HepG2 (cell line): ENCODE measurements around the gene NAT9. TPM values are rescaled to one million over a fixed set of nuclear protein-coding genes. Genes with fewer than 3 reads are reported as not detected.
A peak's percentile ranks its signal among the peaks of the same experiment; 100 is the strongest.

Experiments used
- ATF6 ChIP-seq: sonication (generic); formaldehyde crosslinking; conservative IDR thresholded peaks from 2 replicates; pipeline ENCODE4 v1.4.0; 2020; ENCODE audit warnings: missing genetic modification reagents
- CAMTA2 ChIP-seq: sonication (generic); formaldehyde crosslinking; IDR thresholded peaks from 2 replicates; pipeline ENCODE4 v1.4.0; 2020; ENCODE audit warnings: mild to moderate bottlenecking, missing genetic modification reagents, borderline replicate concordance
- CC2D1A ChIP-seq: sonication (generic); formaldehyde crosslinking; IDR thresholded peaks from 2 replicates; pipeline ENCODE4 v1.8.1; 2023; ENCODE audit warnings: mild to moderate bottlenecking, missing genetic modification reagents
- ETV5 ChIP-seq: IDR thresholded peaks from 2 replicates; pipeline ENCODE4 v1.6.1; 2018; ENCODE audit warnings: missing biosample characterization, missing genetic modification reagents, inconsistent platforms, borderline replicate concordance
- GLI4 ChIP-seq: sonication (generic); formaldehyde crosslinking; IDR thresholded peaks from 2 replicates; pipeline ENCODE4 v1.5.1; 2020; ENCODE audit warnings: missing genetic modification reagents, mild to moderate bottlenecking, moderate library complexity, borderline replicate concordance
- IRF9 ChIP-seq: sonication (generic); formaldehyde crosslinking; IDR thresholded peaks from 2 replicates; pipeline ENCODE4 v1.8.0; 2022; ENCODE audit warnings: missing genetic modification reagents, mild to moderate bottlenecking, borderline replicate concordance
- KDM1A ChIP-seq: IDR thresholded peaks from 2 replicates; pipeline ENCODE4 v1.6.1; 2016; ENCODE audit warnings: missing compliant biosample characterization
- KLF11 ChIP-seq: IDR thresholded peaks from 2 replicates; pipeline ENCODE4 v1.6.1; 2016; ENCODE audit warnings: missing compliant biosample characterization
- MED1 ChIP-seq: sonication (generic); formaldehyde crosslinking; IDR thresholded peaks from 2 replicates; pipeline ENCODE4 v1.4.0; 2020; ENCODE audit warnings: missing genetic modification reagents
- NPAS2 ChIP-seq: sonication (generic); formaldehyde crosslinking; IDR thresholded peaks from 2 replicates; pipeline ENCODE4 v1.8.0; 2022; ENCODE audit warnings: mild to moderate bottlenecking, missing genetic modification reagents, borderline replicate concordance
- RBFOX2 ChIP-seq: fragments of 200-400 bp; formaldehyde crosslinking; IDR thresholded peaks from 2 replicates; pipeline ENCODE4 v1.6.1; 2017; ENCODE audit warnings: low read depth, mild to moderate bottlenecking, low read length
- RBM22 ChIP-seq: fragments of 200-400 bp; formaldehyde crosslinking; optimal IDR thresholded peaks from 2 replicates; pipeline ENCODE3; 2017; ENCODE audit warnings: mild to moderate bottlenecking, low read length, moderate library complexity
- SAFB2 ChIP-seq: sonication (generic); formaldehyde crosslinking; IDR thresholded peaks from 2 replicates; pipeline ENCODE4 v1.5.1; 2020; ENCODE audit warnings: missing genetic modification reagents, low read depth, mild to moderate bottlenecking, borderline replicate concordance
- SOX5 ChIP-seq: IDR thresholded peaks from 2 replicates; pipeline ENCODE4 v1.6.1; 2016; ENCODE audit warnings: borderline replicate concordance
- SOX6 ChIP-seq, 2 experiments: fragments of 450-650 bp in 1 of 2; sonication (generic) in 1 of 2; formaldehyde crosslinking in 1 of 2; IDR thresholded peaks; 2 replicates each; pipeline versions ENCODE4 v1.4.0 to v1.6.1; 2017 to 2020; ENCODE audit warnings: antibody characterized with exemption in 1 of 2, mild to moderate bottlenecking in 1 of 2, missing genetic modification reagents in 1 of 2
- TARDBP ChIP-seq: sonication (generic); formaldehyde crosslinking; IDR thresholded peaks from 2 replicates; pipeline ENCODE4 v1.8.0; 2022; ENCODE audit warnings: mild to moderate bottlenecking, missing genetic modification reagents
- TCF7 ChIP-seq: sonication (generic); IDR thresholded peaks from 2 replicates; pipeline ENCODE4 v1.6.1; 2016; ENCODE audit warnings: antibody characterized with exemption, low read depth
- ZNF253 ChIP-seq: sonication (generic); formaldehyde crosslinking; IDR thresholded peaks from 2 replicates; pipeline ENCODE4 v1.8.0; 2022; ENCODE audit warnings: mild to moderate bottlenecking, missing genetic modification reagents, borderline replicate concordance
- ZNF260 ChIP-seq: sonication (generic); formaldehyde crosslinking; IDR thresholded peaks from 2 replicates; pipeline ENCODE4 v1.4.0; 2020; ENCODE audit warnings: missing genetic modification reagents, low read depth, mild to moderate bottlenecking, borderline replicate concordance
- ZNF577 ChIP-seq: sonication (generic); formaldehyde crosslinking; IDR thresholded peaks from 2 replicates; pipeline ENCODE4 v1.4.0; 2020; ENCODE audit warnings: mild to moderate bottlenecking, low read depth, missing genetic modification reagents, borderline replicate concordance
- ZNF710 ChIP-seq: sonication (generic); formaldehyde crosslinking; IDR thresholded peaks from 2 replicates; pipeline ENCODE4 v1.5.0; 2020; ENCODE audit warnings: mild to moderate bottlenecking, missing genetic modification reagents, borderline replicate concordance
- polyA plus RNA-seq, 8 experiments: library from polyadenylated mRNA; depleted of rRNA in 3 of 8; stranded (reverse) in 7 of 8; unstranded in 1 of 8; fragments of >200 nt; fragmentation: Illumina TruSeq in 4 of 8; extraction: Trizol in 4 of 8; gene quantifications; 2 replicates each; pipeline versions ENCODE4 v1.2.1 to v1.2.3, GENCODE V29; 2011 to 2016; ENCODE audit warnings: low read depth in 4 of 8, missing spikeins in 1 of 8, mixed read lengths in 1 of 8; ENCODE audit not compliant: insufficient read depth in 1 of 8
- total RNA-seq, 5 experiments: library from RNA; depleted of rRNA; stranded (reverse); fragments of >200 nt; fragmentation: Illumina TruSeq; extraction: Trizol; gene quantifications; 2 replicates each; pipeline ENCODE4 v1.2.3, GENCODE V29; 2016; ENCODE audit warnings: low read depth in 1 of 5
- TF ChIP-seq, protein P1 (sequence below): sonication (generic); formaldehyde crosslinking; IDR thresholded peaks from 2 replicates; pipeline ENCODE4 v1.5.0; 2020; ENCODE audit warnings: mild to moderate bottlenecking, low read depth, missing genetic modification reagents, borderline replicate concordance
- TF ChIP-seq, protein P2 (sequence below): sonication (generic); formaldehyde crosslinking; IDR thresholded peaks from 2 replicates; pipeline ENCODE4 v1.4.0; 2020; ENCODE audit warnings: low read depth, mild to moderate bottlenecking, missing genetic modification reagents

The NAT9 gene
- total and polyA plus RNA-seq, 2 of the 13 experiments (the other 11 are each of a cell fraction or from before 2014, with no cell fraction given), result 39.7 to 44.2 TPM

GRCh38 chr17:74769856-74770497 lies 6.2 kb downstream of the NAT9 start (continued):
- TF ChIP-seq TCF7, result no peak
- TF ChIP-seq ETV5 (CRISPR knock-in tag), result no peak
- 0 out of 2 replicates have a peak, but pooled peaks have one; percentile 2 for TF ChIP-seq KLF11
- TF ChIP-seq TARDBP (CRISPR knock-in tag), result no peak
- no peak for TF ChIP-seq ATF6 (CRISPR knock-in tag)
- no peak; the same call in 1 of the 2 replicates for TF ChIP-seq MED1 (CRISPR knock-in tag)
- TF ChIP-seq NPAS2 (CRISPR knock-in tag), result no peak
- TF ChIP-seq, protein P1, sequence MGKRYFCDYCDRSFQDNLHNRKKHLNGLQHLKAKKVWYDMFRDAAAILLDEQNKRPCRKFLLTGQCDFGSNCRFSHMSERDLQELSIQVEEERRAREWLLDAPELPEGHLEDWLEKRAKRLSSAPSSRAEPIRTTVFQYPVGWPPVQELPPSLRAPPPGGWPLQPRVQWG (CRISPR knock-in tag), result no peak
- TF ChIP-seq, protein P2, sequence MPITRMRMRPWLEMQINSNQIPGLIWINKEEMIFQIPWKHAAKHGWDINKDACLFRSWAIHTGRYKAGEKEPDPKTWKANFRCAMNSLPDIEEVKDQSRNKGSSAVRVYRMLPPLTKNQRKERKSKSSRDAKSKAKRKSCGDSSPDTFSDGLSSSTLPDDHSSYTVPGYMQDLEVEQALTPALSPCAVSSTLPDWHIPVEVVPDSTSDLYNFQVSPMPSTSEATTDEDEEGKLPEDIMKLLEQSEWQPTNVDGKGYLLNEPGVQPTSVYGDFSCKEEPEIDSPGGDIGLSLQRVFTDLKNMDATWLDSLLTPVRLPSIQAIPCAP (CRISPR knock-in tag), result no peak
- peak; percentile 14; the same call in 1 of the 2 replicates for TF ChIP-seq RBFOX2
- no peak for TF ChIP-seq KDM1A (CRISPR knock-in tag)
- TF ChIP-seq IRF9 (CRISPR knock-in tag), result 0 out of 2 replicates have a peak, but pooled peaks have one; percentile 35
- TF ChIP-seq ZNF253 (CRISPR knock-in tag), result 0 out of 2 replicates have a peak, but pooled peaks have one; percentile 70
- peak; percentile 97 for TF ChIP-seq RBM22
- peak; percentile 79; the same call in 1 of the 2 replicates for TF ChIP-seq SAFB2 (CRISPR knock-in tag)
- TF ChIP-seq ZNF260 (CRISPR knock-in tag), result 0 out of 2 replicates have a peak, but pooled peaks have one; percentile 21
- TF ChIP-seq ZNF577, result no peak
- no peak for TF ChIP-seq ZNF710 (CRISPR knock-in tag)
- no peak for TF ChIP-seq SOX5 (CRISPR knock-in tag)
- no peak for TF ChIP-seq SOX6 (IDR thresholded peaks at IDR 0.05)
- TF ChIP-seq SOX6 (CRISPR knock-in tag; IDR thresholded peaks at IDR 0.05), result no peak
- no peak for TF ChIP-seq CAMTA2
- no peak for TF ChIP-seq CC2D1A (CRISPR knock-in tag)
- TF ChIP-seq GLI4 (CRISPR knock-in tag), result 0 out of 2 replicates have a peak, but pooled peaks have one; percentile 9
